Measurements from ENCODE around the gene DAPK2.

DNA sequence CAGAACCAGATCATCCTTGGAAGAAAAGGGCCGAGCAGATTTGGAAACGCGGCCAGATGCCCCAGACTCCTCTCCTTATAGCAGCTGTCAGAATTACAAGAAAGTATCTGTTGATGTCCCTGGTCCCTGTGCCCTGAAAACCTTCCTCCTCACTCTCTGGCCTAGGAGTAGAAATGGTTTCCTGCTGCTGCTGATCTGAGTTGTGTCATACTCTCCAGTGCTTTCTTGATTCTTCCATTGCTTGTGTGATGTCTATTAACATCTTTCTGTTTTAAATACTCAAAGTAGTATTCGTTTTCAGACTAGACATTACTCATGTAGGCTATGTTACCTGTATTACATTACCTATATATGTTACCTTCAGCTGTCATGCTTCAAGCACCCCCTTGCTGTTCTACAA is 185.7 kb downstream of the DAPK2 start:
- TF ChIP-seq, protein P1, sequence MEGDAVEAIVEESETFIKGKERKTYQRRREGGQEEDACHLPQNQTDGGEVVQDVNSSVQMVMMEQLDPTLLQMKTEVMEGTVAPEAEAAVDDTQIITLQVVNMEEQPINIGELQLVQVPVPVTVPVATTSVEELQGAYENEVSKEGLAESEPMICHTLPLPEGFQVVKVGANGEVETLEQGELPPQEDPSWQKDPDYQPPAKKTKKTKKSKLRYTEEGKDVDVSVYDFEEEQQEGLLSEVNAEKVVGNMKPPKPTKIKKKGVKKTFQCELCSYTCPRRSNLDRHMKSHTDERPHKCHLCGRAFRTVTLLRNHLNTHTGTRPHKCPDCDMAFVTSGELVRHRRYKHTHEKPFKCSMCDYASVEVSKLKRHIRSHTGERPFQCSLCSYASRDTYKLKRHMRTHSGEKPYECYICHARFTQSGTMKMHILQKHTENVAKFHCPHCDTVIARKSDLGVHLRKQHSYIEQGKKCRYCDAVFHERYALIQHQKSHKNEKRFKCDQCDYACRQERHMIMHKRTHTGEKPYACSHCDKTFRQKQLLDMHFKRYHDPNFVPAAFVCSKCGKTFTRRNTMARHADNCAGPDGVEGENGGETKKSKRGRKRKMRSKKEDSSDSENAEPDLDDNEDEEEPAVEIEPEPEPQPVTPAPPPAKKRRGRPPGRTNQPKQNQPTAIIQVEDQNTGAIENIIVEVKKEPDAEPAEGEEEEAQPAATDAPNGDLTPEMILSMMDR (conservative IDR thresholded peaks at IDR 0.05; ENCODE audit: low read length), result no peak
- TF ChIP-seq EZH2phosphoT487 (IDR thresholded peaks at IDR 0.05; ENCODE audit: borderline replicate concordance), result no peak

Data from Loucy (cell line).